HepG2 (cell line): Measurements from ENCODE around the gene RRAS. TPM values are rescaled to one million over a fixed set of nuclear protein-coding genes. Genes with fewer than 3 reads are reported as not detected.

ENCODE experiments used
- CEBPB ChIP-seq: IDR thresholded peaks from 2 replicates; pipeline ENCODE4 v1.6.1; 2011; ENCODE audit warnings: low read depth, low read length, improper control_type of control experiment, borderline replicate concordance
- CHD4 ChIP-seq: fragments of 200-600 bp; sonication (generic); IDR thresholded peaks from 2 replicates; pipeline ENCODE4 v1.7.0; 2017; ENCODE audit warnings: mild to moderate bottlenecking, low read length, borderline replicate concordance
- DMAP1 ChIP-seq: IDR thresholded peaks from 2 replicates; pipeline ENCODE4 v1.6.1; 2016
- FOXK2 ChIP-seq: fragments of 450-650 bp; IDR thresholded peaks from 2 replicates; pipeline ENCODE4 v1.6.1; 2016
- GZF1 ChIP-seq: sonication (generic); formaldehyde crosslinking; IDR thresholded peaks from 2 replicates; pipeline ENCODE4 v1.5.1; 2020; ENCODE audit warnings: mild to moderate bottlenecking, missing genetic modification reagents
- HNF4A ChIP-seq: sonication (generic); formaldehyde crosslinking; IDR thresholded peaks from 2 replicates; pipeline ENCODE4 v1.4.0; 2020; ENCODE audit warnings: missing genetic modification reagents
- HNRNPL ChIP-seq: fragments of 200-400 bp; formaldehyde crosslinking; IDR thresholded peaks from 2 replicates; pipeline ENCODE4 v1.6.1; 2017; ENCODE audit warnings: mild to moderate bottlenecking, low read depth, low read length
- MYNN ChIP-seq: sonication (generic); formaldehyde crosslinking; IDR thresholded peaks from 2 replicates; pipeline ENCODE4 v1.4.0; 2020; ENCODE audit warnings: mild to moderate bottlenecking, low read depth, missing genetic modification reagents
- PHB2 ChIP-seq: fragments of 450-650 bp; IDR thresholded peaks from 2 replicates; pipeline ENCODE4 v1.6.1; 2018; ENCODE audit not compliant: partially characterized antibody
- POLR2AphosphoS5 ChIP-seq: IDR thresholded peaks from 2 replicates; pipeline ENCODE4 v1.6.1; 2012; ENCODE audit warnings: low read depth, low read length
- SCMH1 ChIP-seq: sonication (generic); formaldehyde crosslinking; IDR thresholded peaks from 2 replicates; pipeline ENCODE4 v1.9.0; 2021; ENCODE audit warnings: missing genetic modification reagents, mild to moderate bottlenecking, borderline replicate concordance
- SNAPC2 ChIP-seq: sonication (generic); formaldehyde crosslinking; IDR thresholded peaks from 2 replicates; pipeline ENCODE4 v1.8.1; 2022; ENCODE audit warnings: mild to moderate bottlenecking, missing genetic modification reagents
- TCF12 ChIP-seq, 2 experiments: fragments of 450-650 bp in 1 of 2; sonication (generic) in 1 of 2; formaldehyde crosslinking in 1 of 2; IDR thresholded peaks; 2 replicates each; pipeline versions ENCODE4 v1.6.1 to v1.8.0; 2017 to 2022; ENCODE audit warnings: antibody characterized with exemption in 1 of 2, mild to moderate bottlenecking in 1 of 2, missing genetic modification reagents in 1 of 2, moderate library complexity in 1 of 2
- TGIF2 ChIP-seq: IDR thresholded peaks from 2 replicates; pipeline ENCODE4 v1.6.1; 2016; ENCODE audit warnings: control low read depth, missing compliant biosample characterization
- ZFP37 ChIP-seq: sonication (generic); formaldehyde crosslinking; IDR thresholded peaks from 2 replicates; pipeline ENCODE4 v1.4.0; 2020; ENCODE audit warnings: missing genetic modification reagents, borderline replicate concordance
- ZNF331 ChIP-seq: sonication (generic); formaldehyde crosslinking; IDR thresholded peaks from 2 replicates; pipeline ENCODE4 v1.4.0; 2020; ENCODE audit warnings: missing genetic modification reagents
- polyA plus RNA-seq, 8 experiments: library from polyadenylated mRNA; depleted of rRNA in 3 of 8; stranded (reverse) in 7 of 8; unstranded in 1 of 8; fragments of >200 nt; fragmentation: Illumina TruSeq in 4 of 8; extraction: Trizol in 4 of 8; gene quantifications; 2 replicates each; pipeline versions ENCODE4 v1.2.1 to v1.2.3, GENCODE V29; 2011 to 2016; ENCODE audit warnings: low read depth in 4 of 8, missing spikeins in 1 of 8, mixed read lengths in 1 of 8; ENCODE audit not compliant: insufficient read depth in 1 of 8
- total RNA-seq, 5 experiments: library from RNA; depleted of rRNA; stranded (reverse); fragments of >200 nt; fragmentation: Illumina TruSeq; extraction: Trizol; gene quantifications; 2 replicates each; pipeline ENCODE4 v1.2.3, GENCODE V29; 2016; ENCODE audit warnings: low read depth in 1 of 5
- TF ChIP-seq, protein P1 (sequence below): sonication (generic); formaldehyde crosslinking; IDR thresholded peaks from 2 replicates; pipeline ENCODE4 v1.4.0; 2020; ENCODE audit warnings: missing genetic modification reagents
- TF ChIP-seq, protein P2 (sequence below): sonication (generic); formaldehyde crosslinking; IDR thresholded peaks from 2 replicates; pipeline ENCODE4 v1.5.0; 2020; ENCODE audit warnings: missing genetic modification reagents, mild to moderate bottlenecking, borderline replicate concordance
- TF ChIP-seq, protein P3 (sequence below): sonication (generic); formaldehyde crosslinking; conservative IDR thresholded peaks from 2 replicates; pipeline ENCODE4 v1.8.0; 2022; ENCODE audit warnings: missing genetic modification reagents
- TF ChIP-seq, protein P4 (sequence below): IDR thresholded peaks from 2 replicates; pipeline ENCODE4 v1.6.1; 2016
- TF ChIP-seq, protein P5 (sequence below): sonication (generic); formaldehyde crosslinking; IDR thresholded peaks from 2 replicates; pipeline ENCODE4 v1.4.0; 2020; ENCODE audit warnings: mild to moderate bottlenecking, missing genetic modification reagents

Gene RRAS
- total and polyA plus RNA-seq, 2 of the 13 experiments (the other 11 are each of a cell fraction or from before 2014, with no cell fraction given) = 1.5 to 12.0 TPM

DNA sequence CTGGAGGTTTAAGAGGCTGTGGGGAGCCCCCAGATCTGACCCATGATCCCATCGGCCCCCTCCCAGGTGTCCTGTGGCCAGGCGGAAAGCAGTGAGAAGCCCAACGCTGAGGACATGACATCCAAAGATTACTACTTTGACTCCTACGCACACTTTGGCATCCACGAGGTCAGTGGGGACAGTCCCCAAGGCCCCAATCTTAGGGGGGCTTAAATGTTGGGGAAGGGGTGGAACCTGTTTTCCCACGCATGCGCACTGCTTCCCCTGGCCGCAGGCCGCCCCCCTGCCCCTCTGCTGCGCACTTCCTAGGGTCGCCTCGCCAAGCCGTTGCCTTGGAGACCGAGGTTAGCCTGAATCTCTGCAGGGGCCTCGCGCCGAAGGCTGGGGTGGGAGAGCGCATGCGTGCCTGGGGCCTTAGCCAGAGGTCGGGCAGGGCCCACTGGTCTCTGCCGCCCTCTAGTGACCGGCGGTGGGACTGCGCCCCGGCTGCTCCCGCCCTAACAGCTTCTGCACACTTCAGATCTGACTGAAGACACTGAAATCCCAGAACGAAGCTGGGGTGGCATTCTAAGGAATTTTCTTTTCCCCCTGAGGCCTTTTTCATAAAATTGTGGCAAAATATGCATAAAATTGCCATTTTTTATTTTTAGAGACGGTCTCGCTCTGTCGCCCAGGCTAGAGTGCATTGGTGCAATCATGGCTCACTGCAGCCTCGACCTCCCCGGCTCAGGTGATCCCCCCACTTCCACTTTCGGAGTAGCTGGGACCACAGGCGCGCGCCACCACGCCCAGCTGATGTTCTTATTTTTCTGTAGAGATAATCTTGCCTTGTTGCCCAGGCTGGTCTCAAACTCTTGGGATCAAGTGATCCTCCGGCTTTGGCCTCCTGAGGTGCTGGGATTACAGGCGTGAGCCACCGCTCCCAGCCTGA, 40.7 kb upstream of the RRAS start (continued):
- TF ChIP-seq, protein P1, sequence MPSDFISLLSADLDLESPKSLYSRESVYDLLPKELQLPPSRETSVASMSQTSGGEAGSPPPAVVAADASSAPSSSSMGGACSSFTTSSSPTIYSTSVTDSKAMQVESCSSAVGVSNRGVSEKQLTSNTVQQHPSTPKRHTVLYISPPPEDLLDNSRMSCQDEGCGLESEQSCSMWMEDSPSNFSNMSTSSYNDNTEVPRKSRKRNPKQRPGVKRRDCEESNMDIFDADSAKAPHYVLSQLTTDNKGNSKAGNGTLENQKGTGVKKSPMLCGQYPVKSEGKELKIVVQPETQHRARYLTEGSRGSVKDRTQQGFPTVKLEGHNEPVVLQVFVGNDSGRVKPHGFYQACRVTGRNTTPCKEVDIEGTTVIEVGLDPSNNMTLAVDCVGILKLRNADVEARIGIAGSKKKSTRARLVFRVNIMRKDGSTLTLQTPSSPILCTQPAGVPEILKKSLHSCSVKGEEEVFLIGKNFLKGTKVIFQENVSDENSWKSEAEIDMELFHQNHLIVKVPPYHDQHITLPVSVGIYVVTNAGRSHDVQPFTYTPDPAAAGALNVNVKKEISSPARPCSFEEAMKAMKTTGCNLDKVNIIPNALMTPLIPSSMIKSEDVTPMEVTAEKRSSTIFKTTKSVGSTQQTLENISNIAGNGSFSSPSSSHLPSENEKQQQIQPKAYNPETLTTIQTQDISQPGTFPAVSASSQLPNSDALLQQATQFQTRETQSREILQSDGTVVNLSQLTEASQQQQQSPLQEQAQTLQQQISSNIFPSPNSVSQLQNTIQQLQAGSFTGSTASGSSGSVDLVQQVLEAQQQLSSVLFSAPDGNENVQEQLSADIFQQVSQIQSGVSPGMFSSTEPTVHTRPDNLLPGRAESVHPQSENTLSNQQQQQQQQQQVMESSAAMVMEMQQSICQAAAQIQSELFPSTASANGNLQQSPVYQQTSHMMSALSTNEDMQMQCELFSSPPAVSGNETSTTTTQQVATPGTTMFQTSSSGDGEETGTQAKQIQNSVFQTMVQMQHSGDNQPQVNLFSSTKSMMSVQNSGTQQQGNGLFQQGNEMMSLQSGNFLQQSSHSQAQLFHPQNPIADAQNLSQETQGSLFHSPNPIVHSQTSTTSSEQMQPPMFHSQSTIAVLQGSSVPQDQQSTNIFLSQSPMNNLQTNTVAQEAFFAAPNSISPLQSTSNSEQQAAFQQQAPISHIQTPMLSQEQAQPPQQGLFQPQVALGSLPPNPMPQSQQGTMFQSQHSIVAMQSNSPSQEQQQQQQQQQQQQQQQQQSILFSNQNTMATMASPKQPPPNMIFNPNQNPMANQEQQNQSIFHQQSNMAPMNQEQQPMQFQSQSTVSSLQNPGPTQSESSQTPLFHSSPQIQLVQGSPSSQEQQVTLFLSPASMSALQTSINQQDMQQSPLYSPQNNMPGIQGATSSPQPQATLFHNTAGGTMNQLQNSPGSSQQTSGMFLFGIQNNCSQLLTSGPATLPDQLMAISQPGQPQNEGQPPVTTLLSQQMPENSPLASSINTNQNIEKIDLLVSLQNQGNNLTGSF (CRISPR knock-in tag) = no peak
- TF ChIP-seq PHB2 (no peak), MYNN (CRISPR knock-in tag) (no peak), HNRNPL (no peak), CHD4 (no peak), POLR2AphosphoS5 (no peak), TCF12 (IDR thresholded peaks at IDR 0.05) (no peak), TCF12 (CRISPR knock-in tag; IDR thresholded peaks at IDR 0.05) (no peak), DMAP1 (no peak), HNF4A (CRISPR knock-in tag) (no peak), FOXK2 (no peak), SCMH1 (no peak), GZF1 (CRISPR knock-in tag) (no peak), CEBPB (no peak), SNAPC2 (CRISPR knock-in tag) (no peak), ZFP37 (CRISPR knock-in tag) (no peak), TGIF2 (CRISPR knock-in tag) (no peak), ZNF331 (CRISPR knock-in tag) (0 out of 2 replicates have a peak, but pooled peaks have one; percentile 23)
- TF ChIP-seq, protein P2, sequence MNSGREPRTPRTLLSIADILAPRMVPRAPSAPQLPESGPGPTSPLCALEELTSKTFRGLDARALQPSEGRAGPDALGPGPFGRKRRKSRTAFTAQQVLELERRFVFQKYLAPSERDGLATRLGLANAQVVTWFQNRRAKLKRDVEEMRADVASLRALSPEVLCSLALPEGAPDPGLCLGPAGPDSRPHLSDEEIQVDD (CRISPR knock-in tag) = no peak
- TF ChIP-seq, protein P3, sequence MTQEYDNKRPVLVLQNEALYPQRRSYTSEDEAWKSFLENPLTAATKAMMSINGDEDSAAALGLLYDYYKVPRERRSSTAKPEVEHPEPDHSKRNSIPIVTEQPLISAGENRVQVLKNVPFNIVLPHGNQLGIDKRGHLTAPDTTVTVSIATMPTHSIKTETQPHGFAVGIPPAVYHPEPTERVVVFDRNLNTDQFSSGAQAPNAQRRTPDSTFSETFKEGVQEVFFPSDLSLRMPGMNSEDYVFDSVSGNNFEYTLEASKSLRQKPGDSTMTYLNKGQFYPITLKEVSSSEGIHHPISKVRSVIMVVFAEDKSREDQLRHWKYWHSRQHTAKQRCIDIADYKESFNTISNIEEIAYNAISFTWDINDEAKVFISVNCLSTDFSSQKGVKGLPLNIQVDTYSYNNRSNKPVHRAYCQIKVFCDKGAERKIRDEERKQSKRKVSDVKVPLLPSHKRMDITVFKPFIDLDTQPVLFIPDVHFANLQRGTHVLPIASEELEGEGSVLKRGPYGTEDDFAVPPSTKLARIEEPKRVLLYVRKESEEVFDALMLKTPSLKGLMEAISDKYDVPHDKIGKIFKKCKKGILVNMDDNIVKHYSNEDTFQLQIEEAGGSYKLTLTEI (CRISPR knock-in tag) = no peak
- TF ChIP-seq, protein P4, sequence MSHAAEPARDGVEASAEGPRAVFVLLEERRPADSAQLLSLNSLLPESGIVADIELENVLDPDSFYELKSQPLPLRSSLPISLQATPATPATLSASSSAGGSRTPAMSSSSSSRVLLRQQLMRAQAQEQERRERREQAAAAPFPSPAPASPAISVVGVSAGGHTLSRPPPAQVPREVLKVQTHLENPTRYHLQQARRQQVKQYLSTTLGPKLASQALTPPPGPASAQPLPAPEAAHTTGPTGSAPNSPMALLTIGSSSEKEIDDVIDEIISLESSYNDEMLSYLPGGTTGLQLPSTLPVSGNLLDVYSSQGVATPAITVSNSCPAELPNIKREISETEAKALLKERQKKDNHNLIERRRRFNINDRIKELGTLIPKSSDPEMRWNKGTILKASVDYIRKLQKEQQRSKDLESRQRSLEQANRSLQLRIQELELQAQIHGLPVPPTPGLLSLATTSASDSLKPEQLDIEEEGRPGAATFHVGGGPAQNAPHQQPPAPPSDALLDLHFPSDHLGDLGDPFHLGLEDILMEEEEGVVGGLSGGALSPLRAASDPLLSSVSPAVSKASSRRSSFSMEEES (CRISPR knock-in tag) = no peak
- TF ChIP-seq, protein P5, sequence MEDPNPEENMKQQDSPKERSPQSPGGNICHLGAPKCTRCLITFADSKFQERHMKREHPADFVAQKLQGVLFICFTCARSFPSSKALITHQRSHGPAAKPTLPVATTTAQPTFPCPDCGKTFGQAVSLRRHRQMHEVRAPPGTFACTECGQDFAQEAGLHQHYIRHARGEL (CRISPR knock-in tag) = no peak
